Measurements from ENCODE around the gene IDH3G. TPM values are rescaled to one million over a fixed set of nuclear protein-coding genes. Genes with fewer than 3 reads are reported as not detected.
A peak's percentile ranks its signal among the peaks of the same experiment; 100 is the strongest.

IDH3G gene
- polyA plus RNA-seq, 3 donors, result 115 to 201 (median 130) TPM

DNA sequence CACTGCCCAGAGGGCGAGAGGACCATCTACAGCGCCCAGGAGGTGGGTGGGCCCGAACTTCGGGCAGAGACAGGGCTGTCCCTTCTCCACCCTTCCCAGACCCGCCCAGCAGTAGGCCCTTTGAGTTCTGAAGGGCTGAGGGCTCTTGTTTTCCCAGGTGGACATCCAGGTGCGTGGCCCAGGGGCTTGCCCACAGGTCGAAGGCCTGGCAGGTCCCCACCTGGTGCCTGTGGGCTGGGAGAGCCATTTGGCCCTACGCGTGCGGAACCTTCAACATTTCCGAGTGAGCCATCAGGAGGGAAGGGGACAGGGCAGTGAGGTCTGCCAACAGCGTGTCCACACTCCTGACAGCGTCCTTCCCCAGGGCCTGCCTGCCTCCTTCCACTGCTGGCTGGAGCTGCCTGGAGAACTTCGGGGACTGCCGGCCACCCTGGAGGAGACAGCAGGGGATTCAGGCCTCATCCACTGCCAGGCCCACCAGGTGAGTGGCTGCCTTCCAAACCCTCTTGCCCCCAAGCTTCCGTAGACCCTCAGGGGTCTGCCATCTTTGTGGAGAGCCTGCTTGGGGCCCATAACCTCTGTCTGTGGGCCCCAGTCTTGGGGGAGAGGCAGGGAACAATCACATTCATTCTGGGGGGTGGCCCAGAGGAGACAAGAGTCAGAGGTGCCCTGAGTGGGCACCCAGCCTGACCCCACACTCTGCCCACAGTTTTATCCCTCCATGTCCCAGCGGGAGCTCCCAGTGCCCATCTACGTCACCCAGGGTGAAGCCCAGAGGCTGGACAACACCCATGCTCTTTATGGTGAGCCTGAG, 23.4 kb downstream of the IDH3G start:
- H3K9ac ChIP-seq (ENCODE audit: insufficient read depth, low read length, poor library complexity, severe bottlenecking), result no peak overlapping the region
- H2AFZ ChIP-seq (ENCODE audit: insufficient read depth, low read depth, low read length, poor library complexity, severe bottlenecking), result no peak overlapping the region
- H3K36me3 ChIP-seq (replicated peaks in 1 of 2; ENCODE audit: control insufficient read depth in 1 of 2, insufficient read depth in 2 of 2, low read length in 2 of 2), result no peaks in the 10 kb centered on the region
- H3K4me2 ChIP-seq (replicated peaks; ENCODE audit: extremely low read depth, low read length, poor library complexity, severe bottlenecking), result no peak overlapping the region
- no peak overlapping the region for H3K4me3 ChIP-seq (replicated peaks in 1 of 3; ENCODE audit: low read depth in 2 of 3, low read length in 3 of 3)
- intact Hi-C loops (cut with micrococcal nuclease), result no loop called here
- Mint-ChIP-seq H3K4me3 (no peak overlapping the region), H3K4me1 (peaks cover 10% of the 10 kb centered on the region), H3K9me3 (peaks cover 0 to 8% (median 0%) of the 10 kb centered on the region in 7 donors), H3K27me3 (ENCODE audit: low read depth in 3 of 3) (peaks cover 1 to 10% (median 4%) of the 10 kb centered on the region in 3 donors), H3K36me3 (no peaks in the 10 kb centered on the region), H3K27ac (no peak overlapping the region)
- WGBS (ENCODE audit: insufficient coverage), result 100% methylated on average over 7 of the region's 18 CpGs
- peak in 1 of 3 donors; percentile 0 for DNase-seq
- H3K79me2 ChIP-seq (ENCODE audit: insufficient read depth, low read length), result no peaks in the 10 kb centered on the region
- H3K9me3 ChIP-seq (replicated peaks in 1 of 2; ENCODE audit: control insufficient read depth in 1 of 2, insufficient read depth in 1 of 2, low read length in 2 of 2), result no peaks in the 10 kb centered on the region
- peaks cover 0 to 5% of the 10 kb centered on the region in 2 donors for H3K4me1 ChIP-seq (ENCODE audit: control insufficient read depth in 1 of 2, insufficient read depth in 2 of 2, low read length in 2 of 2)
- no peaks in the 10 kb centered on the region for H3K27me3 ChIP-seq (ENCODE audit: control insufficient read depth in 2 of 2, insufficient read depth in 2 of 2, low read length in 2 of 2)
- no peaks in the 10 kb centered on the region for H4K20me1 ChIP-seq (ENCODE audit: insufficient read depth, low read length)
- TF ChIP-seq, protein P1, sequence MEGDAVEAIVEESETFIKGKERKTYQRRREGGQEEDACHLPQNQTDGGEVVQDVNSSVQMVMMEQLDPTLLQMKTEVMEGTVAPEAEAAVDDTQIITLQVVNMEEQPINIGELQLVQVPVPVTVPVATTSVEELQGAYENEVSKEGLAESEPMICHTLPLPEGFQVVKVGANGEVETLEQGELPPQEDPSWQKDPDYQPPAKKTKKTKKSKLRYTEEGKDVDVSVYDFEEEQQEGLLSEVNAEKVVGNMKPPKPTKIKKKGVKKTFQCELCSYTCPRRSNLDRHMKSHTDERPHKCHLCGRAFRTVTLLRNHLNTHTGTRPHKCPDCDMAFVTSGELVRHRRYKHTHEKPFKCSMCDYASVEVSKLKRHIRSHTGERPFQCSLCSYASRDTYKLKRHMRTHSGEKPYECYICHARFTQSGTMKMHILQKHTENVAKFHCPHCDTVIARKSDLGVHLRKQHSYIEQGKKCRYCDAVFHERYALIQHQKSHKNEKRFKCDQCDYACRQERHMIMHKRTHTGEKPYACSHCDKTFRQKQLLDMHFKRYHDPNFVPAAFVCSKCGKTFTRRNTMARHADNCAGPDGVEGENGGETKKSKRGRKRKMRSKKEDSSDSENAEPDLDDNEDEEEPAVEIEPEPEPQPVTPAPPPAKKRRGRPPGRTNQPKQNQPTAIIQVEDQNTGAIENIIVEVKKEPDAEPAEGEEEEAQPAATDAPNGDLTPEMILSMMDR (IDR thresholded peaks at IDR 0.05), result no peak
- H3K27ac ChIP-seq (ENCODE audit: low read depth in 1 of 2, low read length in 2 of 2), result no peak overlapping the region

DNA sequence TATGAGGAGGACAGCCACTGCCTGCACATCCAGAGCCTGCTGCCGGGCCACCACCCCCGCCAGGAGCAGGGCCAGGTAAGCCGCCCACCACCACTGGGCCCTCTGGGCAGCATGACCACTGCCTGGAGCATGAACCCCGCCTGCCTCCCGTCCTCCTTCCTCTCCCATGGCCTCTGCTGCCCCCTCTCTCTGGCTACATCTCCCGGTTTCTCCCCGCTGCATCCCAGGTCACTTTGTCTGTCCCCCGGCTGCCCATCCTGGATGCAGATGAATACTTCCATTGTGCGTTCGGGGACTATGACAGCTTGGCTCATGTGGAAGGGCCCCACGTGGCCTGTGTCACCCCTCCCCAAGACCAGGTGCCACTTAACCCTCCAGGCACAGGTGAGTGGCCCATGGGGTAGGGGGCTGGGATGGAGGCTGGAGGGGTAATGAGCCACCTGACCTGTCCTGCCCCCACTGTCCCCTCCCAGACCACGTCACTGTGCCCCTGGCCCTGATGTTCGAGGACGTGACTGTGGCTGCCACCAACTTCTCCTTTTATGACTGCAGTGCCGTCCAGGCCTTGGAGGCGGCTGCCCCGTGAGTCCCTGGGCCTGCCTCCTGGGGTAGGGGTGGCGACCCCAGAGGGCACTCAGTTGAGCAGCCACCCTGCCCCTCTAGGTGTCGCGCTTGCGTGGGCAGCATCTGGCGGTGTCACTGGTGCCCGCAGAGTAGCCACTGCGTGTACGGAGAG, 24.1 kb downstream of the IDH3G start:
- peaks cover 10% of the 10 kb centered on the region for H3K4me1 Mint-ChIP-seq
- intact Hi-C loops (cut with micrococcal nuclease), result loop anchor here in 1 of 2 donors (10.0 kb wide), 2 partner anchors 155 to 185 kb away; partner anchors contain the start of gene ARHGAP4
- DNase-seq, result peak in 1 of 3 donors; percentile 0
- peaks cover 0 to 4% (median 0%) of the 10 kb centered on the region in 7 donors for H3K9me3 Mint-ChIP-seq
- H3K9me3 ChIP-seq (replicated peaks in 1 of 2; ENCODE audit: control insufficient read depth in 1 of 2, insufficient read depth in 1 of 2, low read length in 2 of 2), result no peaks in the 10 kb centered on the region
- TF ChIP-seq, protein P1 (IDR thresholded peaks at IDR 0.05), result no peak
- peaks cover 1 to 16% (median 4%) of the 10 kb centered on the region in 3 donors for H3K27me3 Mint-ChIP-seq (ENCODE audit: low read depth in 3 of 3)
- H3K4me3 Mint-ChIP-seq, result no peak overlapping the region
- WGBS (ENCODE audit: insufficient coverage), result 74% methylated on average over 8 of the region's 25 CpGs
- H3K9ac ChIP-seq (ENCODE audit: insufficient read depth, low read length, poor library complexity, severe bottlenecking), result no peak overlapping the region
- no peak overlapping the region for H3K27ac ChIP-seq (ENCODE audit: low read depth in 1 of 2, low read length in 2 of 2)
- no peaks in the 10 kb centered on the region for H3K36me3 Mint-ChIP-seq
- H4K20me1 ChIP-seq (ENCODE audit: insufficient read depth, low read length), result no peaks in the 10 kb centered on the region
- H3K36me3 ChIP-seq (replicated peaks in 1 of 2; ENCODE audit: control insufficient read depth in 1 of 2, insufficient read depth in 2 of 2, low read length in 2 of 2), result no peaks in the 10 kb centered on the region
- no peak overlapping the region for H3K4me3 ChIP-seq (replicated peaks in 1 of 3; ENCODE audit: low read depth in 2 of 3, low read length in 3 of 3)
- H2AFZ ChIP-seq (ENCODE audit: insufficient read depth, low read depth, low read length, poor library complexity, severe bottlenecking), result no peak overlapping the region
- H3K4me2 ChIP-seq (replicated peaks; ENCODE audit: extremely low read depth, low read length, poor library complexity, severe bottlenecking), result no peak overlapping the region
- no peaks in the 10 kb centered on the region for H3K27me3 ChIP-seq (ENCODE audit: control insufficient read depth in 2 of 2, insufficient read depth in 2 of 2, low read length in 2 of 2)
- H3K4me1 ChIP-seq (ENCODE audit: control insufficient read depth in 1 of 2, insufficient read depth in 2 of 2, low read length in 2 of 2), result peaks cover 0 to 5% of the 10 kb centered on the region in 2 donors
- no peak overlapping the region for H3K27ac Mint-ChIP-seq
- H3K79me2 ChIP-seq (ENCODE audit: insufficient read depth, low read length), result no peaks in the 10 kb centered on the region
